GM13977 (cell line): ENCODE data around the gene GNG4.
A peak's percentile ranks its signal among the peaks of the same experiment; 100 is the strongest.

Source experiments
- DNase-seq: peaks from one replicate; pipeline ENCODE4 v3.0.0; 2012; ENCODE audit warnings: low spot score
- in situ Hi-C: fragments of 300-500 bp; cut with MboI; formaldehyde crosslinking; loops from one replicate; pipeline ENCODE4 v1.12.0; 2022; ENCODE audit warnings: low sequenced_read_pairs, low pct_unique_long_range_greater_than_20kb, mixed read lengths, inconsistent platforms; ENCODE audit not compliant: unreplicated experiment
- TF ChIP-seq, protein P1 (sequence below): IDR thresholded peaks from 2 replicates; pipeline ENCODE4 v1.5.1; 2012; ENCODE audit warnings: mild to moderate bottlenecking, control low read depth; ENCODE audit not compliant: insufficient read depth; ENCODE audit errors: extremely low read depth, missing control alignments

The GNG4 gene

DNA sequence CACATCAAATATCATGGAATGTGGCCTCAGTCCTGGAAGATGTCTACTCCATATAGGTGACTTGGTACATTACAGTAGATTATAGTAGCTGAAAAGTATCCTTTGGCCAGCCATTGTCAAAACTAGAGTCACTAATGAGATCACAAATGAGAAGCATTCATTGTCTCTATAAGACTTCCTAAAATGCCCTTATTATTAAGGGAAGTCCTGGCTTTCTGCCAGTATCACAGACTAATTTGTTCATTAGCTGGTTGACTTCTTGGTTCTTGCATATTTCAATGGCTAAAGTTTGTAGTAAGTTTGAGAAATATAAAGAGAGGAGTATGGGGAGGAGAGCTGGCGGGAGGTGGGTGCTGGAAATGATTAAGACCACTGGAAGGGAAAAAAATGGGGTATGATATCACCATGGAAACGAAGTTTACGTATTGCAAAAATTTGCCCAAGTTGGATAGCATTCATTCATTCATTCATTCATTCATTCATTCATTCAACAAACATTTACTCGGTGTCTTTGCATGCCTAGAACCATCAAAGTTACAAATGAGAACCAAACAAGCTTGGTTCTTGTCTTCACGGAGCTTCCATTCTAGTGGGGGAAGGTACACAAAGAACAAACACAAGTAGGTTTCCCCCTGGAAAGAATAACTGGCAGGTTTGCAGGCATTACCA, 133.6 kb downstream of the GNG4 start:
- DNase-seq = no peak
- TF ChIP-seq, protein P1, sequence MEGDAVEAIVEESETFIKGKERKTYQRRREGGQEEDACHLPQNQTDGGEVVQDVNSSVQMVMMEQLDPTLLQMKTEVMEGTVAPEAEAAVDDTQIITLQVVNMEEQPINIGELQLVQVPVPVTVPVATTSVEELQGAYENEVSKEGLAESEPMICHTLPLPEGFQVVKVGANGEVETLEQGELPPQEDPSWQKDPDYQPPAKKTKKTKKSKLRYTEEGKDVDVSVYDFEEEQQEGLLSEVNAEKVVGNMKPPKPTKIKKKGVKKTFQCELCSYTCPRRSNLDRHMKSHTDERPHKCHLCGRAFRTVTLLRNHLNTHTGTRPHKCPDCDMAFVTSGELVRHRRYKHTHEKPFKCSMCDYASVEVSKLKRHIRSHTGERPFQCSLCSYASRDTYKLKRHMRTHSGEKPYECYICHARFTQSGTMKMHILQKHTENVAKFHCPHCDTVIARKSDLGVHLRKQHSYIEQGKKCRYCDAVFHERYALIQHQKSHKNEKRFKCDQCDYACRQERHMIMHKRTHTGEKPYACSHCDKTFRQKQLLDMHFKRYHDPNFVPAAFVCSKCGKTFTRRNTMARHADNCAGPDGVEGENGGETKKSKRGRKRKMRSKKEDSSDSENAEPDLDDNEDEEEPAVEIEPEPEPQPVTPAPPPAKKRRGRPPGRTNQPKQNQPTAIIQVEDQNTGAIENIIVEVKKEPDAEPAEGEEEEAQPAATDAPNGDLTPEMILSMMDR = no peak
- in situ Hi-C loops = loop anchor here (25.0 kb wide), 1 partner anchor 446 kb away; no protein-coding TSS in a partner anchor

DNA sequence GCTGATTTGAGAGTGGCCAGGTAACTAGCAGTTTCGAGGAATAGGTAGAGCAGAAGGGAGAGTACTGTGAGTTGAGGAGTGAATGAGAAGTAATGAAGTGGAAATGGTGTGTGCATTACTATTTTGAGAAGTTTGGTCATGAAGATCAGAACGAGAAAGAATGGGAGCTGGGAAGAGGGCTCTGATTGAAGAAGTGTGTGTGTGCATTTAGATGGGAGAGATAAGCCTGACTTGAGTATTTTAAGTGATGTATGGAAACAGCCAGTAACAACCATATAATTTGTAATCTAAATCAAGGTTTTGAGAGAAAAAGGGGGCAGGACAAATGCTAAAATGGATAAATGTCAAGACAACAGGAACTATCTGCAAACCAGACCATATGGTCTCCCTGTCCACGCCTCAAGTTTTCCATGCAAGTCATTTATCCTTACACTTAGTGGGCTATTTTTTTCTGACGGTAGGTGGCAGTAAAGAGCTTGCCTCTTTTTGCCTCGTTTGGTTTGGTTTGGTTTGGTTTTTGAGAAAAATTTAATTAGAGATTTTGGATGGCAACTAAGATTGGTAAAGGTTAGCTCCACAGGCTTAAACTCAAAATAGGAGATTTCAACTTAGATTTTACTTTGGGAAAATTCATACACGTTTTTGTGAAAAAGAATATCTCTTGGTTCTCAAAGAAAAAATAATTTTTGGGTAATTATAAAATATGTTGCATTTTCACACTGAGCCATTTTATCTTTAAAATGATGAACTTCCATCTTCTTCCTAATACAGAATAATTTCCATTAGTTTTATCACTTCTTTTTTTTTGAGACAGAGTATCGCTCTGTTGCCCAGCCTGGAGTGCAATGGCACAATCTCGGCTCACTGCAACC, 135.9 kb downstream of the GNG4 start:
- peak; percentile 39 for DNase-seq
- TF ChIP-seq, protein P1 = peak; percentile 77
- in situ Hi-C loops = loop anchor here (25.0 kb wide), 1 partner anchor 449 kb away; no protein-coding TSS in a partner anchor

DNA sequence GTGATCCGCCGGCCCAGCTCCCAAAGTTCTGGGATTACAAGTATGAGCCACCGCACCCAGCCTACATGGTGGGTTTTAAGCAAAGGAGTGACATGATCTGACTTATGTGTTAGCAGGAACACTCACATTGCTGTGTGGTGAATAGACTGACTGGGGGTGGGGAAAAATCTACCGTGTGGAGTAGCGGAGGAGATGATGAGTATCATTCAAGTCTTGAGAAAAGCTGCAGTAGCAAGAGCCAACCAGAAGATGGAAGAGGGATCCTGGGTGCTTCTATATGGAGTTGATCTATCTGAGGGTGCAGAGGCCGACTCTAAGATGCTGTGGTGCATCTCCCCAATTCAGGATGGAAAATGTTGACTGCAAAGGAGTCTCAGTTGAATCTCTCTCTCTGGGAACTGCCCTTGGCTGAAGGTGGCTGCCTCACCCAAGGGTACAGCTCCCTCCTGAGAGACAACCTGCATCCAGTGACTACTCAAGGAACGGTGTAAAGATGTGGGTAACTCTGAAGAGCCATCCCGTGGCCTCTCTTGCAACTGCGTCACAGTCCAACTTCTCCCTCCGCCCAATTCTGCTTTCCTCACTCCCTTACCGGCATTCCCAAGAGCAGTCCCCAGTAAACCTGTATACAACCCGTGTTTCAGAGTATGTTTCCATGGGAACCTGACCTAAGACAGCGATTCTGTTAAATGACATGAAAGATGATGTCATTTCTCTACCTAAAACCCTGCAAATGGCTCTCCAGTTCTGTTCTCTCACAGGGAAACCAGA, 137.9 kb downstream of the GNG4 start:
- TF ChIP-seq, protein P1 = peak; percentile 11
- DNase-seq = no peak
- in situ Hi-C loops = loop anchor here (25.0 kb wide), 1 partner anchor 451 kb away; no protein-coding TSS in a partner anchor

DNA sequence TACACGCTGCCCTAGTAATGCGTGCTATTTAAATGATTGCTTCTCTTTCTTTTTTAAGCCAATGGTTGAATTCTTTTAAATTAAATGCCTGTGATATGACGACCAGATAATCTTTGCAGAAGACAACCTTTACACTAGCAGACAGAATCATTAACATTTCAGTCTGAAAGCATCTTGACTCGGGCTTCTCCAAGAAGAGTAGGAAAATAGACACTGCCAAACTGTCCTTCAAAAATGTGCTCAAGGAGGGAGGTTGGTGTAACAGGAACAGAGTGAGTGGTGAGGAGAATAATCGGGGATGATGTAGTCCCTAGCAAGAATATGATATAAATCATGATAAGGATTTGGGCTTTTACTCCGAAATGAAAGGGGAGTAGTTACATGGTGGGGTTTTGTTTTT, 138.8 kb downstream of the GNG4 start:
- TF ChIP-seq, protein P1 = no peak
- no peak for DNase-seq
- in situ Hi-C loops = loop anchor here (25.0 kb wide), 1 partner anchor 451 kb away; no protein-coding TSS in a partner anchor

DNA sequence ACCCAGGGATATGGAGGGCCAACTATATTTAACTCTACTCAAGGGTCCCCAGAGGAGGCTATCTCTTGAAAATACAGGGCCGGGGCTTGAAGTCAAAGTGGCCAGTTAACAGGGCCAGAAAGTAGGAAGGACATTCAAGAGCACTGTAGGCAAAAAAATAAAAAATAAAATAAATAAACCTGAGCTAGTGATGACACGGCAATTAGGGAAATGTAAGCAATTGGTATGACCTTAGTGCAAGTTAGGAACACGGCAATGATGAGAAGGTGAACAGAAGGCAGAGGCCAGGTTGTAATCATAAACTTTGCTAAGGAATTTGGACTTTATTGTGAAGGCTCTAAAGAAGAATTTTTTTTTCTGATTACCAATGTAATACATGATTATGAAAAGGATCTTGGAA, 142.0 kb downstream of the GNG4 start:
- TF ChIP-seq, protein P1 = no peak
- in situ Hi-C loops = loop anchor here (25.0 kb wide), 1 partner anchor 455 kb away; no protein-coding TSS in a partner anchor
- DNase-seq = no peak
